K562 (cell line): ENCODE data around the gene EPB41L2. TPM values are rescaled to one million over a fixed set of nuclear protein-coding genes. Genes with fewer than 3 reads are reported as not detected.

Experiments used
- ATAC-seq: fragments of 200-7000 bp; cut with Tn5 transposase; 3 replicates; pipeline ENCODE4 v1.9.1; 2020; ENCODE audit warnings: moderate library complexity
- BruUV-seq: library from RNA; stranded (reverse); fragments of 400-500 nt; replicated peaks from 2 replicates; lab custom pipeline; 2021; lab: Mats Ljungman, UMichigan
- CTCF ChIA-PET: fragments of 300-600 bp; formaldehyde crosslinking; extraction: SDS; loops from one replicate; lab custom pipeline; 2021; ENCODE audit warnings: low intra/inter-chr PET ratio; lab: Yijun Ruan, JAX
- POLR2A ChIA-PET: fragments of 300-600, 350-650 bp; sonication (Branson Sonifier 250); formaldehyde crosslinking; extraction: SDS; loops from one replicate; lab custom pipeline; 2021; ENCODE audit warnings: antibody characterized with exemption, inconsistent platforms; lab: Yijun Ruan, JAX
- DNase-seq, 4 experiments: peaks; one replicate each; pipeline versions ENCODE4 v3.0.0 to v3.0.0-alpha.2; 2011 to 2018; ENCODE audit warnings: low spot score in 3 of 4, mixed read lengths in 3 of 4; ENCODE audit errors: extremely low read depth in 1 of 4
- FAIRE-seq: peaks from 2 replicates; lab custom pipeline; 2011; peaks lifted over from hg19 to GRCh38; lab: Jason Lieb, UNC
- H2AFZ ChIP-seq: 2 replicates; pipeline ENCODE4 v1.6.0; 2011; ENCODE audit warnings: low read depth, low read length, control low read depth, inconsistent platforms
- H3K27ac ChIP-seq: fragments of 200-600 bp; 3 replicates; pipeline ENCODE4 v1.8.0; 2011; ENCODE audit warnings: low read depth, mild to moderate bottlenecking, control low read depth, inconsistent platforms, low read length, moderate library complexity, mixed read lengths; ENCODE audit errors: extremely low read depth
- H3K27me3 ChIP-seq, 2 experiments: fragments of 300-600 bp in 1 of 2; 2 replicates in 1 of 2; 3 replicates in 1 of 2; pipeline versions ENCODE4 v1.6.0 to v1.8.0; 2011; ENCODE audit warnings: inconsistent platforms in 2 of 2, low read length in 2 of 2, mild to moderate bottlenecking in 1 of 2, mixed read lengths in 1 of 2, moderate library complexity in 1 of 2; ENCODE audit not compliant: control insufficient read depth in 2 of 2, insufficient read depth in 2 of 2
- H3K36me3 ChIP-seq: fragments of 300-600 bp; 3 replicates; pipeline ENCODE4 v1.8.0; 2011; ENCODE audit warnings: mild to moderate bottlenecking, low read length, inconsistent platforms; ENCODE audit not compliant: control insufficient read depth, insufficient read depth
- H3K4me1 ChIP-seq, 2 experiments: fragments of 200-600 bp in 1 of 2; replicated peaks in 1 of 2; 2 replicates in 1 of 2; 3 replicates in 1 of 2; pipeline versions ENCODE4 v1.5.1 to v1.8.0; 2011; ENCODE audit warnings: inconsistent platforms in 2 of 2, low read length in 2 of 2, mild to moderate bottlenecking in 1 of 2, mixed read lengths in 1 of 2, moderate library complexity in 1 of 2; ENCODE audit not compliant: control insufficient read depth in 2 of 2, insufficient read depth in 2 of 2
- H3K4me2 ChIP-seq: 2 replicates; pipeline ENCODE4 v1.6.1; 2011; ENCODE audit warnings: low read length, control low read depth, inconsistent platforms, mixed read lengths; ENCODE audit not compliant: insufficient read depth
- H3K4me3 ChIP-seq: fragments of 200-600 bp; sonication (generic), shearing (Covaris generic); 2 replicates; pipeline ENCODE4 v1.5.1; 2016; ENCODE audit warnings: control low read depth, inconsistent platforms
- H3K79me2 ChIP-seq: fragments of 200-600 bp; 3 replicates; pipeline ENCODE4 v1.8.0; 2011; ENCODE audit warnings: low read length, inconsistent platforms; ENCODE audit not compliant: control insufficient read depth, insufficient read depth
- H3K9ac ChIP-seq, 2 experiments: 2 replicates each; pipeline versions ENCODE4 v1.6.0 to v1.6.1; 2011; ENCODE audit warnings: low read depth in 2 of 2, low read length in 2 of 2, control low read depth in 1 of 2, inconsistent platforms in 1 of 2, mild to moderate bottlenecking in 1 of 2, mixed read lengths in 1 of 2; ENCODE audit not compliant: insufficient read depth in 1 of 2
- H3K9me1 ChIP-seq: one replicate; pipeline ENCODE4 v1.6.0; 2011; ENCODE audit warnings: inconsistent platforms, mild to moderate bottlenecking, low read length, moderate library complexity; ENCODE audit not compliant: control insufficient read depth, insufficient read depth
- H3K9me3 ChIP-seq: replicated peaks from 2 replicates; pipeline ENCODE4 v1.5.1; 2011; ENCODE audit warnings: low read depth, low read length, inconsistent platforms; ENCODE audit not compliant: control insufficient read depth, insufficient read depth
- H4K20me1 ChIP-seq: replicated peaks from 2 replicates; pipeline ENCODE4 v1.6.1; 2011; ENCODE audit warnings: low read length, inconsistent platforms, mixed read lengths; ENCODE audit not compliant: control insufficient read depth, insufficient read depth
- HDAC2 ChIP-seq: fragments of 450-650 bp; IDR thresholded peaks from 2 replicates; pipeline ENCODE4 v1.6.1; 2016; ENCODE audit warnings: mild to moderate bottlenecking
- HNRNPUL1 ChIP-seq: fragments of 200-400 bp; formaldehyde crosslinking; IDR thresholded peaks from 2 replicates; pipeline ENCODE4 v1.6.1; 2017; ENCODE audit warnings: low read length
- HOMEZ ChIP-seq: fragments of 250-450 bp; sonication (Bioruptor Pico); IDR thresholded peaks from 2 replicates; pipeline ENCODE4 v1.4.0; 2020; ENCODE audit warnings: mild to moderate bottlenecking, moderate library complexity
- MNT ChIP-seq, 2 experiments: fragments of 450-650 bp; conservative IDR thresholded peaks; 2 replicates each; pipeline ENCODE4 v1.6.1; 2017; ENCODE audit warnings: mild to moderate bottlenecking in 2 of 2, moderate library complexity in 2 of 2
- MTA3 ChIP-seq: fragments of 450-650 bp; formaldehyde crosslinking; IDR thresholded peaks from 2 replicates; pipeline ENCODE4 v1.6.1; 2017; ENCODE audit warnings: mild to moderate bottlenecking, borderline replicate concordance
- MYC ChIP-seq, 2 experiments: fragments of 250-450 bp in 1 of 2; sonication (Bioruptor Pico) in 1 of 2; IDR thresholded peaks; 2 replicates each; pipeline versions ENCODE4 v1.5.1 to v1.6.1; 2012 to 2021; ENCODE audit warnings: low read depth in 2 of 2, borderline replicate concordance in 1 of 2, improper control_type of control experiment in 1 of 2, low read length in 1 of 2, mild to moderate bottlenecking in 1 of 2, moderate library complexity in 1 of 2
- NONO ChIP-seq, 2 experiments: fragments of 200-400 bp in 1 of 2; fragments of 450-650 bp in 1 of 2; formaldehyde crosslinking in 1 of 2; IDR thresholded peaks; 2 replicates each; pipeline ENCODE4 v1.6.1; 2017; ENCODE audit warnings: low read depth in 2 of 2, mild to moderate bottlenecking in 2 of 2, moderate library complexity in 2 of 2, low read length in 1 of 2
- TBP ChIP-seq: optimal IDR thresholded peaks from 2 replicates; pipeline ENCODE3; 2011; ENCODE audit warnings: low read depth, low read length, improper control_type of control experiment
- ZBTB11 ChIP-seq, 3 experiments: fragments of 200-800 bp in 1 of 3; fragments of 250-450 bp in 1 of 3; fragments of 450-650 bp in 1 of 3; sonication (Bioruptor Pico) in 1 of 3; sonication (Bioruptor generic) in 1 of 3; formaldehyde crosslinking in 1 of 3; IDR thresholded peaks; 2 replicates each; pipeline versions ENCODE4 v1.6.1 to v1.8.0; 2016 to 2022; ENCODE audit warnings: mild to moderate bottlenecking in 2 of 3, missing genetic modification characterization in 2 of 3, missing compliant biosample characterization in 1 of 3, moderate library complexity in 1 of 3
- ZNF140 ChIP-seq: fragments of 250-450 bp; sonication (Bioruptor Pico); IDR thresholded peaks from 2 replicates; pipeline ENCODE4 v1.8.0; 2021; ENCODE audit warnings: moderate library complexity, mild to moderate bottlenecking, inconsistent platforms
- ZNF354B ChIP-seq: fragments of 250-450 bp; sonication (Bioruptor Pico); IDR thresholded peaks from 2 replicates; pipeline ENCODE4 v1.4.0; 2020
- WGBS: fragments of 100-300 bp; shearing (Covaris generic); methylation state at CpG from one replicate; pipeline ENCODE4 v1.1.6; 2016; ENCODE audit warnings: low coverage, mixed read lengths; ENCODE audit not compliant: insufficient coverage; ENCODE audit errors: missing lambda C conversion rate; 5-methylcytosine and 5-hydroxymethylcytosine counted together
- in situ Hi-C: fragments of 300-500 bp; cut with MboI; formaldehyde crosslinking; loops from 4 replicates; pipeline ENCODE4 v1.15.0; 2018; ENCODE audit warnings: inconsistent platforms, mixed read lengths
- intact Hi-C: fragments of 100-400 bp; cut with micrococcal nuclease; formaldehyde crosslinking; loops from 2 replicates; pipeline ENCODE4 v1.14.2; 2022
- polyA plus RNA-seq, 8 experiments: library from polyadenylated mRNA; depleted of rRNA in 4 of 8; stranded (reverse) in 5 of 8; unstranded in 3 of 8; fragments of >200 nt; fragmentation: Nextera tagmentation in 2 of 8; fragmentation: Illumina TruSeq in 1 of 8; extraction: Ambion mirVana in 2 of 8; extraction: Trizol in 1 of 8; gene quantifications; 2 replicates each; pipeline versions ENCODE4 v1.2.1 to v1.2.3, GENCODE V29; 2011 to 2014; ENCODE audit warnings: inconsistent platforms in 1 of 8, missing spikeins in 1 of 8
- total RNA-seq, 7 experiments: library from RNA; depleted of rRNA in 6 of 7; stranded (reverse); fragments of >200 nt in 6 of 7; fragmentation: Illumina TruSeq in 2 of 7; extraction: Trizol in 2 of 7; gene quantifications; 2 replicates each; pipeline versions ENCODE4 v1.2.1 to v1.2.3, GENCODE V29; 2011 to 2021; ENCODE audit warnings: low replicate concordance in 1 of 7

Gene EPB41L2
- total and polyA plus RNA-seq, 9 of the 15 experiments (the other 6 are each of a cell fraction or from before 2014, with no cell fraction given) = 5.1 to 53.6 (median 25.0) TPM

- no peaks in the 10 kb centered on the region for H3K36me3 ChIP-seq
- DNase-seq (peak; percentile 29 to 89 (median 49)), FAIRE-seq (peak; percentile 70), ATAC-seq (peak; percentile 80)
- ChIA-PET CTCF (no interaction called here), POLR2A (interaction anchor here (0.6 to 1.7 kb wide), 6 partner anchors 10 to 422 kb away, joined by 3 to 6 read pairs (median 4); no protein-coding TSS in a partner anchor)
- peak overlapping the region in 1 of 2 experiments; percentile 60; a peak in 2 of 4 replicates for H3K9ac ChIP-seq
- peak overlapping the region; percentile 57 for H2AFZ ChIP-seq
- H3K79me2 ChIP-seq = peaks cover 33% of the 10 kb centered on the region; the same call in 2 of the 3 replicates
- H3K9me1 ChIP-seq = no peaks in the 10 kb centered on the region
- H3K4me1 ChIP-seq = peaks cover 8 to 17% of the 10 kb centered on the region in 2 experiments; a peak in 4 of 5 replicates
- H4K20me1 ChIP-seq = no peaks in the 10 kb centered on the region
- peak overlapping the region; percentile 5; the same call in 1 of the 2 replicates for H3K4me2 ChIP-seq
- H3K9me3 ChIP-seq = no peaks in the 10 kb centered on the region
- in situ Hi-C loops = no loop called here
- no peaks in the 10 kb centered on the region for H3K27me3 ChIP-seq
- BruUV-seq = no TSS peak
- H3K4me3 ChIP-seq = no peak overlapping the region
- intact Hi-C loops = no loop called here
- 0% methylated on average over 11 of the region's 11 CpGs for WGBS
- H3K27ac ChIP-seq = peak overlapping the region; percentile 79
- TF ChIP-seq HNRNPUL1 (no peak), ZBTB11 (CRISPR knock-in tag; IDR thresholded peaks at IDR 0.05) (peak in 1 of 3 experiments; percentile 69; a peak in 2 of 6 replicates), TBP (peak; percentile 57), NONO (IDR thresholded peaks at IDR 0.05; ENCODE audit: low read depth in 2 of 2, low read length in 1 of 2) (no peak), HOMEZ (CRISPR knock-in tag) (no peak), MTA3 (peak; percentile 61), HDAC2 (no peak), MNT (conservative IDR thresholded peaks at IDR 0.05) (peak; percentile 16 to 32; a peak in 1 of 4 replicates), ZNF354B (CRISPR knock-in tag) (no peak), ZNF140 (CRISPR knock-in tag) (no peak), MYC (IDR thresholded peaks at IDR 0.05; ENCODE audit: low read depth, low read length) (no peak), MYC (CRISPR knock-in tag; IDR thresholded peaks at IDR 0.05; ENCODE audit: borderline replicate concordance, low read depth) (no peak)
Observed at GRCh38 chr6:130993292-130993765, 69.7 kb downstream of the EPB41L2 start.
